Activated T-helper 17 cell treated with anti-CD3 and anti-CD28 coated beads, Interleukin-2, amount 50 U/mL, for 72 hours (primary cell): Measurements from ENCODE around the gene RAB3A. TPM values are rescaled to one million over a fixed set of nuclear protein-coding genes. Genes with fewer than 3 reads are reported as not detected.

Source experiments
- ATAC-seq: fragments of 150-1000 bp; cut with Tn5 transposase; replicated peaks from 2 replicates; pipeline ENCODE4 v1.10.0; 2021; ENCODE audit warnings: mild to moderate bottlenecking, moderate library complexity
- H3K27ac Mint-ChIP-seq: one replicate; pipeline ENCODE4 v1.8.0; 2022; ENCODE audit warnings: mixed read lengths
- H3K27me3 Mint-ChIP-seq: one replicate; pipeline ENCODE4 v1.8.0; 2022; ENCODE audit warnings: mixed read lengths
- H3K36me3 Mint-ChIP-seq: one replicate; pipeline ENCODE4 v1.8.0; 2022; ENCODE audit warnings: low read depth, mild to moderate bottlenecking, mixed read lengths
- H3K4me1 Mint-ChIP-seq: one replicate; pipeline ENCODE4 v1.8.0; 2022; ENCODE audit warnings: mixed read lengths
- H3K4me3 Mint-ChIP-seq: one replicate; pipeline ENCODE4 v1.8.0; 2022; ENCODE audit warnings: mild to moderate bottlenecking, mixed read lengths
- H3K9me3 Mint-ChIP-seq: one replicate; pipeline ENCODE4 v1.8.0; 2022; ENCODE audit warnings: mixed read lengths
- total RNA-seq, 2 donors: library from RNA; stranded (reverse); gene quantifications; one replicate each; pipeline ENCODE4 v1.2.3, GENCODE V29; 2022

Gene RAB3A
- total RNA-seq, 2 donors from 2014 or later = 7.2 to 9.5 TPM

GRCh38 chr19:18194554-18195238 lies 9.1 kb downstream of the RAB3A start:
- Mint-ChIP-seq H3K27me3 (no peaks in the 10 kb centered on the region), H3K4me3 (peak overlapping the region; percentile 86), H3K4me1 (peaks cover 8% of the 10 kb centered on the region), H3K9me3 (no peaks in the 10 kb centered on the region), H3K27ac (no peak overlapping the region), H3K36me3 (peaks cover 31% of the 10 kb centered on the region)
- ATAC-seq = no peak

- no peak for ATAC-seq
- H3K4me3 Mint-ChIP-seq = peak overlapping the region; percentile 86
Measured at GRCh38 chr19:18194181-18194530, 9.7 kb downstream of the RAB3A start.

GRCh38 chr19:18193388-18194180 lies 10.3 kb downstream of the RAB3A start:
- Mint-ChIP-seq H3K4me3 (peak overlapping the region; percentile 86), H3K27ac (peak overlapping the region; percentile 80), H3K9me3 (no peaks in the 10 kb centered on the region), H3K36me3 (peaks cover 20% of the 10 kb centered on the region), H3K27me3 (no peaks in the 10 kb centered on the region), H3K4me1 (peaks cover 8% of the 10 kb centered on the region)
- ATAC-seq = no peak

More at GRCh38 chr19:18194181-18194530, 9.7 kb downstream of the RAB3A start:
- Mint-ChIP-seq H3K27me3 (no peaks in the 10 kb centered on the region), H3K36me3 (peaks cover 25% of the 10 kb centered on the region), H3K4me1 (peaks cover 8% of the 10 kb centered on the region), H3K27ac (peak overlapping the region; percentile 28), H3K9me3 (no peaks in the 10 kb centered on the region)

- peak; percentile 95 for ATAC-seq
- Mint-ChIP-seq H3K4me1 (peaks cover 8% of the 10 kb centered on the region), H3K4me3 (peak within 1 kb of the TSS; percentile 86), H3K27me3 (no peaks in the 10 kb centered on the region), H3K36me3 (peaks cover 12% of the 10 kb centered on the region), H3K9me3 (no peaks in the 10 kb centered on the region), H3K27ac (peak within 1 kb of the TSS; percentile 80)
Measured at GRCh38 chr19:18192673-18193387, 11.0 kb downstream of the RAB3A start, which contains the start of gene MPV17L2. TSS of gene MPV17L2 (plus strand) at chr19:18193218. CDS start at chr19:18193282, 64 bp downstream.

GRCh38 chr19:18191640-18192062 lies 12.2 kb downstream of the RAB3A start:
- Mint-ChIP-seq H3K27ac (peak overlapping the region; percentile 80), H3K4me1 (peaks cover 8% of the 10 kb centered on the region), H3K36me3 (peaks cover 11% of the 10 kb centered on the region), H3K4me3 (peak overlapping the region; percentile 86), H3K9me3 (no peaks in the 10 kb centered on the region), H3K27me3 (no peaks in the 10 kb centered on the region)
- ATAC-seq = no peak

GRCh38 chr19:18190278-18190677 lies 13.6 kb downstream of the RAB3A start:
- no peak for ATAC-seq
- peaks cover 8% of the 10 kb centered on the region for H3K4me1 Mint-ChIP-seq
- no peak overlapping the region for H3K27ac Mint-ChIP-seq

GRCh38 chr19:18185538-18185937 lies 18.3 kb downstream of the RAB3A start:
- no peaks in the 10 kb centered on the region for H3K36me3 Mint-ChIP-seq

More at GRCh38 chr19:18190278-18190677, 13.6 kb downstream of the RAB3A start:
- Mint-ChIP-seq H3K4me3 (no peak overlapping the region), H3K9me3 (no peaks in the 10 kb centered on the region), H3K36me3 (peaks cover 6% of the 10 kb centered on the region), H3K27me3 (peaks cover 3% of the 10 kb centered on the region)

GRCh38 chr19:18183529-18183928 lies 20.3 kb downstream of the RAB3A start:
- no peaks in the 10 kb centered on the region for H3K9me3 Mint-ChIP-seq

More at GRCh38 chr19:18185538-18185937, 18.3 kb downstream of the RAB3A start:
- Mint-ChIP-seq H3K9me3 (no peaks in the 10 kb centered on the region), H3K4me3 (no peak overlapping the region), H3K4me1 (no peaks in the 10 kb centered on the region), H3K27ac (no peak overlapping the region), H3K27me3 (peaks cover 3% of the 10 kb centered on the region)
- ATAC-seq = no peak

GRCh38 chr19:18179957-18180356 lies 23.9 kb downstream of the RAB3A start:
- Mint-ChIP-seq H3K9me3 (no peaks in the 10 kb centered on the region), H3K27me3 (no peaks in the 10 kb centered on the region), H3K4me1 (no peaks in the 10 kb centered on the region), H3K4me3 (no peak overlapping the region), H3K36me3 (peaks cover 23% of the 10 kb centered on the region), H3K27ac (no peak overlapping the region)
- ATAC-seq = no peak

More at GRCh38 chr19:18183529-18183928, 20.3 kb downstream of the RAB3A start:
- Mint-ChIP-seq H3K27me3 (peaks cover 3% of the 10 kb centered on the region), H3K36me3 (no peaks in the 10 kb centered on the region), H3K4me3 (no peak overlapping the region), H3K27ac (no peak overlapping the region), H3K4me1 (no peaks in the 10 kb centered on the region)
- no peak for ATAC-seq

GRCh38 chr19:18176367-18177310 lies 27.2 kb downstream of the RAB3A start:
- peaks cover 28% of the 10 kb centered on the region for H3K36me3 Mint-ChIP-seq
- no peaks in the 10 kb centered on the region for H3K27me3 Mint-ChIP-seq
- no peak for ATAC-seq
- H3K4me3 Mint-ChIP-seq = no peak overlapping the region
- H3K4me1 Mint-ChIP-seq = no peaks in the 10 kb centered on the region
- no peak overlapping the region for H3K27ac Mint-ChIP-seq
- H3K9me3 Mint-ChIP-seq = no peaks in the 10 kb centered on the region

GRCh38 chr19:18174983-18175382 lies 28.9 kb downstream of the RAB3A start:
- no peak overlapping the region for H3K27ac Mint-ChIP-seq
- H3K36me3 Mint-ChIP-seq = peaks cover 28% of the 10 kb centered on the region
- H3K4me1 Mint-ChIP-seq = no peaks in the 10 kb centered on the region
- ATAC-seq = no peak
- H3K4me3 Mint-ChIP-seq = peak overlapping the region; percentile 94
- H3K9me3 Mint-ChIP-seq = no peaks in the 10 kb centered on the region
- H3K27me3 Mint-ChIP-seq = no peaks in the 10 kb centered on the region

- H3K4me1 Mint-ChIP-seq = no peaks in the 10 kb centered on the region
- H3K36me3 Mint-ChIP-seq = peaks cover 28% of the 10 kb centered on the region
- ATAC-seq = peak; percentile 88
- no peaks in the 10 kb centered on the region for H3K9me3 Mint-ChIP-seq
- H3K4me3 Mint-ChIP-seq = peak within 1 kb of the TSS; percentile 94
- peak within 1 kb of the TSS; percentile 89 for H3K27ac Mint-ChIP-seq
- H3K27me3 Mint-ChIP-seq = no peaks in the 10 kb centered on the region
Measured at GRCh38 chr19:18173572-18174288, 30.1 kb downstream of the RAB3A start, which contains the start of gene IFI30. TSS of gene IFI30 (plus strand) at chr19:18173813. CDS start at chr19:18173842, 29 bp downstream.

- no peaks in the 10 kb centered on the region for H3K27me3 Mint-ChIP-seq
- no peaks in the 10 kb centered on the region for H3K9me3 Mint-ChIP-seq
- H3K36me3 Mint-ChIP-seq = peaks cover 29% of the 10 kb centered on the region
- ATAC-seq = no peak
- no peaks in the 10 kb centered on the region for H3K4me1 Mint-ChIP-seq
- peak overlapping the region; percentile 89 for H3K27ac Mint-ChIP-seq
- H3K4me3 Mint-ChIP-seq = peak overlapping the region; percentile 94
Measured at GRCh38 chr19:18173054-18173571, 30.7 kb downstream of the RAB3A start.
